HL-60 (cell line): ENCODE data around the gene APOBEC3F.
"Not testable (repeated sequence)": the region's sequence is repeated elsewhere in the genome, so short reads cannot be mapped to it uniquely, and the experiment has no call there.

Source experiments
- DNase-seq, 2 experiments: peaks; one replicate each; pipeline ENCODE4 v3.0.0-alpha.2; 2010 to 2020; ENCODE audit warnings: low read depth in 1 of 2, low spot score in 1 of 2
- H3K27ac ChIP-seq: fragments of 250-450 bp; sonication (Bioruptor Pico); replicated peaks from 2 replicates; pipeline ENCODE4 v1.5.1; 2020; ENCODE audit warnings: mild to moderate bottlenecking, moderate library complexity
- H3K27me3 ChIP-seq: fragments of 250-450 bp; sonication (Bioruptor Pico); 2 replicates; pipeline ENCODE4 v1.5.1; 2021; ENCODE audit warnings: mild to moderate bottlenecking, moderate library complexity; ENCODE audit not compliant: insufficient read depth, poor library complexity, severe bottlenecking
- H3K4me3 ChIP-seq: replicated peaks from 2 replicates; pipeline ENCODE4 v1.5.1; 2011; ENCODE audit warnings: mild to moderate bottlenecking, control low read depth, low read length; ENCODE audit not compliant: insufficient read depth
- CTCF ChIP-seq: IDR thresholded peaks from one replicate; pipeline ENCODE4 v1.5.1; 2011; ENCODE audit warnings: low read length, control low read depth, inconsistent platforms; ENCODE audit not compliant: insufficient read depth
- GABPA ChIP-seq: IDR thresholded peaks from 2 replicates; pipeline ENCODE4 v1.6.1; 2012; ENCODE audit warnings: low read depth
- POLR2AphosphoS5 ChIP-seq: IDR thresholded peaks from 2 replicates; pipeline ENCODE4 v1.6.1; 2012; ENCODE audit warnings: low read depth
- SPI1 ChIP-seq: IDR thresholded peaks from 2 replicates; pipeline ENCODE4 v1.6.1; 2012; ENCODE audit warnings: low read depth, mild to moderate bottlenecking, borderline replicate concordance
- TF ChIP-seq, protein P1 (sequence below): IDR thresholded peaks from 2 replicates; pipeline ENCODE4 v1.6.1; 2012; ENCODE audit warnings: low read depth; ENCODE audit not compliant: insufficient replicate concordance

APOBEC3F gene

DNA sequence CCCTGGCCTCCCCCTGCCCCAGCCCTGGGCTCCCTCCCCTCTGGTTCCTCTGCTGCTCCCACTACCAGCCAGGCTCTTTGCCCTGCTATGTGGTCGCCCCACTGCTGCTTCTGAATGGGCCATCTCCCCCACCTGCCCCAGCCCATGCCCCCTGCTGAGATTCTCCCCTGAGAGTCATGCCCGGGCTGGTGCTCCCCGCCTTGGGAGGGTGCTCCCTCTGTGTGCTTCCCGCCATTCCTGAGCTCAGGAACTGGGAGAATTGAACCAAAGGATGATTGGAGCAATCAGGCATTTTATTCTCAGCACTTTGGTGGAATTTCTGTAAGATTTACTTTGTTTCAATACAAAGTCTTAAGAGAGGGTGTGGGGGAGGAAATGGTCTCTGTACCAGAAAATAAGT, 12.9 kb upstream of the APOBEC3F start:
- no peak for DNase-seq
- TF ChIP-seq CTCF = no peak

DNA sequence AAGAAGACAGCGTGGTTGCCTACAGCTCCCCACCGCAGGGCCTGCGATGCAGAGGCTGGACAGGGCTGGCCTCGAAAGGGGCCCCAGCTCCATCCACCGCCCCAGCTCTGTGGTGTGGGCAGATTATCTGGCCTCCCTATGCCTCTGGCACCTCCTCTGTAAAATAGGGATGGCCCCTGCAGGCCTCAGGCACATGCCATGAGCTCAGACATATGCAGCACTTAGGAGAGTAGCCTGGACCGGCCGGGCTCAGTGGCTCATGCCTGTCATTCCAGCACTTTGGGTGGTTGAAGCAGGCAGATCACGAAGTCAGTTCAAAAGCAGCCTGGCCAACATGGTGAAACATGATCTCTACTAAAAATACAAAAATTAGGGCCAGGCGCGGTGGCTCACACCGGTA, 12.4 kb upstream of the APOBEC3F start:
- no peak for DNase-seq
- no peak for TF ChIP-seq CTCF
- no peak for TF ChIP-seq POLR2AphosphoS5
- no peak for TF ChIP-seq SPI1
- TF ChIP-seq, protein P1, sequence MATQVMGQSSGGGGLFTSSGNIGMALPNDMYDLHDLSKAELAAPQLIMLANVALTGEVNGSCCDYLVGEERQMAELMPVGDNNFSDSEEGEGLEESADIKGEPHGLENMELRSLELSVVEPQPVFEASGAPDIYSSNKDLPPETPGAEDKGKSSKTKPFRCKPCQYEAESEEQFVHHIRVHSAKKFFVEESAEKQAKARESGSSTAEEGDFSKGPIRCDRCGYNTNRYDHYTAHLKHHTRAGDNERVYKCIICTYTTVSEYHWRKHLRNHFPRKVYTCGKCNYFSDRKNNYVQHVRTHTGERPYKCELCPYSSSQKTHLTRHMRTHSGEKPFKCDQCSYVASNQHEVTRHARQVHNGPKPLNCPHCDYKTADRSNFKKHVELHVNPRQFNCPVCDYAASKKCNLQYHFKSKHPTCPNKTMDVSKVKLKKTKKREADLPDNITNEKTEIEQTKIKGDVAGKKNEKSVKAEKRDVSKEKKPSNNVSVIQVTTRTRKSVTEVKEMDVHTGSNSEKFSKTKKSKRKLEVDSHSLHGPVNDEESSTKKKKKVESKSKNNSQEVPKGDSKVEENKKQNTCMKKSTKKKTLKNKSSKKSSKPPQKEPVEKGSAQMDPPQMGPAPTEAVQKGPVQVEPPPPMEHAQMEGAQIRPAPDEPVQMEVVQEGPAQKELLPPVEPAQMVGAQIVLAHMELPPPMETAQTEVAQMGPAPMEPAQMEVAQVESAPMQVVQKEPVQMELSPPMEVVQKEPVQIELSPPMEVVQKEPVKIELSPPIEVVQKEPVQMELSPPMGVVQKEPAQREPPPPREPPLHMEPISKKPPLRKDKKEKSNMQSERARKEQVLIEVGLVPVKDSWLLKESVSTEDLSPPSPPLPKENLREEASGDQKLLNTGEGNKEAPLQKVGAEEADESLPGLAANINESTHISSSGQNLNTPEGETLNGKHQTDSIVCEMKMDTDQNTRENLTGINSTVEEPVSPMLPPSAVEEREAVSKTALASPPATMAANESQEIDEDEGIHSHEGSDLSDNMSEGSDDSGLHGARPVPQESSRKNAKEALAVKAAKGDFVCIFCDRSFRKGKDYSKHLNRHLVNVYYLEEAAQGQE = no peak
- TF ChIP-seq GABPA = no peak
- no peak overlapping the region for H3K27ac ChIP-seq

More for the DNA sequence above, 12.9 kb upstream of the APOBEC3F start:
- Histone ChIP-seq H3K4me3 (no peak overlapping the region), H3K27ac (no peak overlapping the region), H3K27me3 (no peaks in the 10 kb centered on the region)

DNA sequence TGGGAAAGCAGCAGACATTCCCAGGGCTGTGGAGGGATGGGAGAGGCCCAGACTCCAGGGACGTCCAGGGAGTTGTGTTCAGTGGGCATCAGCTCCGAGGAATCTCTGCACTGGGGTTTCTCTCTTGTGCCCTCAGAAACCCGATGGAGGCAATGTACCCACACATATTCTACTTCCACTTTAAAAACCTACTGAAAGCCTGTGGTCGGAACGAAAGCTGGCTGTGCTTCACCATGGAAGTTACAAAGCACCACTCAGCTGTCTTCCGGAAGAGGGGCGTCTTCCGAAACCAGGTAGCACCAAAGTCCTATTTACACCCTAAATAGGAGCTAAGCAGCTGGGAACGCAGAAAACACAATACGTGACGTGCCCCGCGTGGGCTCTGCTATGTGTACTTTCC, 11.4 kb upstream of the APOBEC3F start:
- H3K27me3 ChIP-seq = no peaks in the 10 kb centered on the region
- no peak overlapping the region for H3K27ac ChIP-seq
- peak in 1 of 2 experiments; percentile 13 for DNase-seq
- no peak overlapping the region for H3K4me3 ChIP-seq
- TF ChIP-seq POLR2AphosphoS5 (no peak), SPI1 (no peak), GABPA (no peak), CTCF (no peak)
- TF ChIP-seq, protein P1 = no peak

More for the DNA sequence above, 12.4 kb upstream of the APOBEC3F start:
- no peaks in the 10 kb centered on the region for H3K27me3 ChIP-seq
- H3K4me3 ChIP-seq = no peak overlapping the region

GRCh38 chr22:39030705-39031104, 10.0 kb upstream of the APOBEC3F start:
- Histone ChIP-seq H3K27me3 (no peaks in the 10 kb centered on the region), H3K4me3 (no peak overlapping the region), H3K27ac (no peak overlapping the region)
- TF ChIP-seq GABPA (no peak), SPI1 (no peak)
- TF ChIP-seq, protein P1 = no peak
- DNase-seq = no peak

DNA sequence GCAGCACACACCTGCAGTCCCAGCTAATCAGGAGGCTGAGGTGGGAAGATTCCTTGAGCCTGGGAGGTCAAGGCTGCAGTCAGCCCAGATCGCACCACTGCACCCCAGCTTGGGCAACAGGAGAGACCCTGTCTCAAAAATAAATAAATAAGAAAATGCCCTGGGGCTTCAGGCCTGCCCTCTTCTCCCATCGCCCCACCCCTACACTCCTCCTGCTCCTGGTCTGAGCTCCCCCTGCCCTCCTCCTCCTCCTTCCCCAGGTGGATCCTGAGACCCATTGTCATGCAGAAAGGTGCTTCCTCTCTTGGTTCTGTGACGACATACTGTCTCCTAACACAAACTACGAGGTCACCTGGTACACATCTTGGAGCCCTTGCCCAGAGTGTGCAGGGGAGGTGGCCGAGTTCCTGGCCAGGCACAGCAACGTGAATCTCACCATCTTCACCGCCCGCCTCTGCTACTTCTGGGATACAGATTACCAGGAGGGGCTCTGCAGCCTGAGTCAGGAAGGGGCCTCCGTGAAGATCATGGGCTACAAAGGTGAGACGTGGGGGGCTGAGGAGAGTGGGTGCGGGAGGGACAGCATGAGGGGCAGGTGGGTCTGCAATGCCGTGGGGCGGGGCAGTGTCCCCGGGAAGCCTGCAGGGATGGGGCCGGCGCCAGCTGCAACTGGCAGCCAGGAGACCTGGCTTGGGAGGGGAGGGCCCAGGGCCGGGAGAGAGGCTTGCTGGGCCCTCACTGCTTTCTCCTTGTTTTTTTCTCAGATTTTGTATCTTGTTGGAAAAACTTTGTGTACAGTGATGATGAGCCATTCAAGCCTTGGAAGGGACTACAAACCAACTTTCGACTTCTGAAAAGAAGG, 9.0 kb upstream of the APOBEC3F start:
- not testable (repeated sequence) for H3K27me3 ChIP-seq, DNase-seq, H3K4me3 ChIP-seq, H3K27ac ChIP-seq

DNA sequence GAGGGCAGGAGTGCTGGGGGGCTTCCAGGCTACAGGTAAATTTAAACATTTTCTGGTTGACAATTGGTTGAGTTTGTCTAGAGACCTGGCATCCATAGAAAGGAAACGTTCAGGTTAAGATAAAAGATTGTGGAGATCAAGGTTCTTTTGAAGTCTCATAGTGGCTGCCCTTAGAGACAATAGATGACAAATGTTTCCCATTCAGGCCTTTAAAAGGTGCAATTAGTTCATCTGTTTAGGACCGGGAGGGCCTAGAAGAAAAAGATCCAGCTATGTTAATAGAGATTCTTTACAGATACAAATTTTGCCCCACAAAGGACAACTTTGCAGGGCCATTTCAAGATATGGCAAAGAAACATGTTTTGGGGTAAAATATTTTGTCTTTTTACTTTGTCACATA, 3.6 kb upstream of the APOBEC3F start:
- not testable (repeated sequence) for DNase-seq, H3K4me3 ChIP-seq, H3K27ac ChIP-seq, H3K27me3 ChIP-seq
